ENCODE data around the gene HTRA1.

DNA sequence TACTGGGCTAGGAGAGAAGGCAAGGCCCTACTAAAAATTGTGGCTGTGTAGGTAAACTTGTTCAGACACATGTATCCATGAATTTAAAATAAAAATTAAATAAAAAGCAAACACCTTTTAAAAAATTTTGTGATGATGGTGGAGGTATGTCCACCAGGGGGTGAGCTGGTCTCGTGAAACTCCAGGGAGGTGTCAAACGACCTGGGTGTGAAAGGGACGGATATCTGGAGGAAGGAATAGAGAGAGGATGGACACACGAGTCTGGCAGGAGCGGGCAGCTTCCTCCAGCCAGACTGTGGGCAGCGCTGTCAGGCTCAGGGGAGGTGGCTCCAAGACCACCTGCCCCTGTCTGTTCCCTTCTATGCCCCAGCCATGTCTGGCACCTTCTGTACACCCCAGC is 64.4 kb downstream of the HTRA1 start:
- TF ChIP-seq CTCF (IDR thresholded peaks at IDR 0.05) (peak in 5 of 6 experiments; percentile 18 to 64 (median 36)), POLR2A (IDR thresholded peaks at IDR 0.05) (no peak)

All from thyroid gland (tissue), 4 donors.